Mesendoderm (in vitro differentiated cells): ENCODE measurements around the gene MED4.

ENCODE experiments used
- DNase-seq: peaks from one replicate; pipeline ENCODE4 v3.0.0; 2013
- H2AK5ac ChIP-seq: 2 replicates; pipeline ENCODE4 v1.6.1; 2013; ENCODE audit warnings: low read length, inconsistent platforms
- H2BK120ac ChIP-seq: 2 replicates; pipeline ENCODE4 v1.6.1; 2013; ENCODE audit warnings: low read depth, mild to moderate bottlenecking, low read length, moderate library complexity, mixed read lengths
- H2BK15ac ChIP-seq: replicated peaks from 2 replicates; pipeline ENCODE4 v1.6.1; 2013; ENCODE audit warnings: low read depth, mild to moderate bottlenecking, moderate library complexity
- H2BK5ac ChIP-seq: 2 replicates; pipeline ENCODE4 v1.6.1; 2013; ENCODE audit warnings: low read length, inconsistent platforms
- H3K18ac ChIP-seq: 2 replicates; pipeline ENCODE4 v1.6.1; 2013; ENCODE audit warnings: mild to moderate bottlenecking, low read length, mixed read lengths
- H3K23ac ChIP-seq: one replicate; pipeline ENCODE4 v1.6.1; 2013; ENCODE audit warnings: low read length
- H3K27ac ChIP-seq: 2 replicates; pipeline ENCODE4 v1.5.1; 2013; ENCODE audit warnings: low read depth, mild to moderate bottlenecking, inconsistent platforms, low read length, moderate library complexity
- H3K27me3 ChIP-seq: 2 replicates; pipeline ENCODE4 v1.6.1; 2013; ENCODE audit warnings: low read length, control low read depth, mild to moderate bottlenecking, inconsistent platforms; ENCODE audit not compliant: insufficient read depth, poor library complexity
- H3K36me3 ChIP-seq: 2 replicates; pipeline ENCODE4 v1.6.1; 2013; ENCODE audit warnings: low read length, inconsistent platforms; ENCODE audit not compliant: control insufficient read depth, insufficient read depth
- H3K4ac ChIP-seq: one replicate; pipeline ENCODE4 v1.6.1; 2013; ENCODE audit warnings: low read depth, mild to moderate bottlenecking, low read length, moderate library complexity
- H3K4me1 ChIP-seq: 2 replicates; pipeline ENCODE4 v1.6.1; 2013; ENCODE audit warnings: low read depth, low read length, inconsistent platforms; ENCODE audit not compliant: control insufficient read depth
- H3K4me2 ChIP-seq: 2 replicates; pipeline ENCODE4 v1.6.1; 2013; ENCODE audit warnings: low read length
- H3K4me3 ChIP-seq: 2 replicates; pipeline ENCODE4 v1.5.1; 2013; ENCODE audit warnings: mild to moderate bottlenecking, low read length
- H3K56ac ChIP-seq: one replicate; pipeline ENCODE4 v1.6.1; 2013; ENCODE audit warnings: low read length
- H3K79me1 ChIP-seq: 2 replicates; pipeline ENCODE4 v1.6.1; 2013; ENCODE audit warnings: low read length, inconsistent platforms
- H3K79me2 ChIP-seq: 2 replicates; pipeline ENCODE4 v1.6.1; 2013; ENCODE audit warnings: mild to moderate bottlenecking, low read length; ENCODE audit not compliant: control insufficient read depth, insufficient read depth
- H3K9ac ChIP-seq: 2 replicates; pipeline ENCODE4 v1.6.1; 2013; ENCODE audit warnings: low read length, inconsistent platforms
- H4K5ac ChIP-seq: one replicate; pipeline ENCODE4 v1.6.1; 2013; ENCODE audit warnings: low read length
- H4K8ac ChIP-seq: one replicate; pipeline ENCODE4 v1.6.1; 2013; ENCODE audit warnings: low read depth, mild to moderate bottlenecking, control low read depth, low read length, moderate library complexity
- WGBS: extraction: QIAGEN DNeasy Blood & Tissue Kit; methylation state at CpG from one replicate; pipeline ENCODE4 v1.1.7; 2013; ENCODE audit warnings: low lambda C conversion rate, missing lambda C conversion rate; ENCODE audit not compliant: insufficient coverage; ENCODE audit errors: extremely low coverage; 5-methylcytosine and 5-hydroxymethylcytosine counted together

MED4 gene

GRCh38 chr13:48086272-48086671 lies 8.6 kb downstream of the MED4 start:
- WGBS = no CpG with 5 or more reads among the region's 2 CpGs
- Histone ChIP-seq H3K56ac (no peak overlapping the region), H3K27ac (no peak overlapping the region), H3K27me3 (no peaks in the 10 kb centered on the region), H2AK5ac (no peak overlapping the region), H3K4me2 (no peak overlapping the region), H3K79me1 (peaks cover 1% of the 10 kb centered on the region), H3K23ac (no peak overlapping the region), H3K79me2 (peaks cover 16% of the 10 kb centered on the region), H3K4me1 (no peaks in the 10 kb centered on the region), H3K18ac (no peak overlapping the region), H3K4ac (no peak overlapping the region), H4K5ac (no peak overlapping the region), H3K9ac (no peak overlapping the region), H3K4me3 (no peak overlapping the region), H2BK5ac (no peak overlapping the region), H2BK15ac (no peak overlapping the region), H3K36me3 (peaks cover 2% of the 10 kb centered on the region), H2BK120ac (no peak overlapping the region), H4K8ac (no peak overlapping the region)
- DNase-seq = peak; percentile 70

GRCh38 chr13:48081739-48082138 lies 13.2 kb downstream of the MED4 start:
- no peak overlapping the region for H3K4me3 ChIP-seq
- no peaks in the 10 kb centered on the region for H3K79me1 ChIP-seq
- no peak overlapping the region for H3K4me2 ChIP-seq
- no peak overlapping the region for H2AK5ac ChIP-seq
- no peak overlapping the region for H3K27ac ChIP-seq
- no peaks in the 10 kb centered on the region for H3K27me3 ChIP-seq
- H2BK15ac ChIP-seq = no peak overlapping the region
- no peak overlapping the region for H2BK5ac ChIP-seq
- H3K9ac ChIP-seq = no peak overlapping the region
- no peak overlapping the region for H3K4ac ChIP-seq
- H3K79me2 ChIP-seq = no peaks in the 10 kb centered on the region
- H3K4me1 ChIP-seq = no peaks in the 10 kb centered on the region
- peaks cover 7% of the 10 kb centered on the region for H3K36me3 ChIP-seq
- H4K5ac ChIP-seq = no peak overlapping the region
- no peak overlapping the region for H4K8ac ChIP-seq
- H3K18ac ChIP-seq = no peak overlapping the region
- no peak overlapping the region for H3K23ac ChIP-seq
- H3K56ac ChIP-seq = no peak overlapping the region
- WGBS = 100% methylated on average over 2 of the region's 4 CpGs
- H2BK120ac ChIP-seq = no peak overlapping the region
- no peak for DNase-seq

- H3K27me3 ChIP-seq = no peaks in the 10 kb centered on the region
- no peak overlapping the region for H3K23ac ChIP-seq
- no peak overlapping the region for H3K9ac ChIP-seq
- WGBS = no CpG with 5 or more reads among the region's 2 CpGs
- H3K27ac ChIP-seq = no peak overlapping the region
- no peak overlapping the region for H2AK5ac ChIP-seq
- H3K79me2 ChIP-seq = no peaks in the 10 kb centered on the region
- no peak overlapping the region for H4K5ac ChIP-seq
- no peak overlapping the region for H3K4me2 ChIP-seq
- H3K18ac ChIP-seq = no peak overlapping the region
- peaks cover 9% of the 10 kb centered on the region for H3K36me3 ChIP-seq
- H3K79me1 ChIP-seq = no peaks in the 10 kb centered on the region
- H3K4ac ChIP-seq = no peak overlapping the region
- no peak overlapping the region for H4K8ac ChIP-seq
- H2BK120ac ChIP-seq = no peak overlapping the region
- H3K4me1 ChIP-seq = no peaks in the 10 kb centered on the region
- DNase-seq = peak; percentile 56
- no peak overlapping the region for H3K4me3 ChIP-seq
- H2BK15ac ChIP-seq = no peak overlapping the region
- no peak overlapping the region for H3K56ac ChIP-seq
- no peak overlapping the region for H2BK5ac ChIP-seq
Observed at GRCh38 chr13:48078251-48078656, 16.6 kb downstream of the MED4 start.

GRCh38 chr13:48074006-48074405 lies 20.9 kb downstream of the MED4 start:
- H2BK15ac ChIP-seq = no peak overlapping the region
- H2BK120ac ChIP-seq = no peak overlapping the region
- no peak overlapping the region for H3K4ac ChIP-seq
- H3K56ac ChIP-seq = no peak overlapping the region
- H2AK5ac ChIP-seq = no peak overlapping the region
- WGBS = no CpG with 5 or more reads among the region's 2 CpGs
- H4K8ac ChIP-seq = no peak overlapping the region
- no peaks in the 10 kb centered on the region for H3K4me1 ChIP-seq
- no peaks in the 10 kb centered on the region for H3K27me3 ChIP-seq
- H4K5ac ChIP-seq = no peak overlapping the region
- H3K79me1 ChIP-seq = no peaks in the 10 kb centered on the region
- no peak overlapping the region for H3K18ac ChIP-seq
- no peak overlapping the region for H3K23ac ChIP-seq
- no peak overlapping the region for H3K9ac ChIP-seq
- H3K36me3 ChIP-seq = peaks cover 11% of the 10 kb centered on the region
- no peak overlapping the region for H2BK5ac ChIP-seq
- no peak overlapping the region for H3K4me3 ChIP-seq
- no peak overlapping the region for H3K27ac ChIP-seq
- no peak for DNase-seq
- no peak overlapping the region for H3K4me2 ChIP-seq
- H3K79me2 ChIP-seq = no peaks in the 10 kb centered on the region

- H3K9ac ChIP-seq = no peak overlapping the region
- no peaks in the 10 kb centered on the region for H3K79me2 ChIP-seq
- no peak overlapping the region for H3K4me3 ChIP-seq
- no peak overlapping the region for H3K27ac ChIP-seq
- DNase-seq = no peak
- H4K5ac ChIP-seq = no peak overlapping the region
- peaks cover 7% of the 10 kb centered on the region for H3K36me3 ChIP-seq
- no peak overlapping the region for H3K4ac ChIP-seq
- H3K56ac ChIP-seq = no peak overlapping the region
- no peak overlapping the region for H4K8ac ChIP-seq
- H3K4me1 ChIP-seq = no peaks in the 10 kb centered on the region
- WGBS = no CpG with 5 or more reads among the region's 2 CpGs
- no peak overlapping the region for H3K18ac ChIP-seq
- H3K27me3 ChIP-seq = no peaks in the 10 kb centered on the region
- H2BK120ac ChIP-seq = no peak overlapping the region
- no peak overlapping the region for H2AK5ac ChIP-seq
- no peak overlapping the region for H2BK5ac ChIP-seq
- H3K79me1 ChIP-seq = no peaks in the 10 kb centered on the region
- no peak overlapping the region for H2BK15ac ChIP-seq
- no peak overlapping the region for H3K4me2 ChIP-seq
- no peak overlapping the region for H3K23ac ChIP-seq
Observed at GRCh38 chr13:48072787-48073186, 22.1 kb downstream of the MED4 start.

GRCh38 chr13:48072304-48072703 lies 22.6 kb downstream of the MED4 start:
- no peak overlapping the region for H4K5ac ChIP-seq
- no peaks in the 10 kb centered on the region for H3K79me1 ChIP-seq
- no peaks in the 10 kb centered on the region for H3K4me1 ChIP-seq
- H3K4ac ChIP-seq = no peak overlapping the region
- H2BK15ac ChIP-seq = no peak overlapping the region
- H3K9ac ChIP-seq = no peak overlapping the region
- H3K36me3 ChIP-seq = peaks cover 10% of the 10 kb centered on the region
- no peak overlapping the region for H2BK120ac ChIP-seq
- H3K56ac ChIP-seq = no peak overlapping the region
- H3K4me2 ChIP-seq = no peak overlapping the region
- WGBS = no CpG with 5 or more reads among the region's 3 CpGs
- no peaks in the 10 kb centered on the region for H3K79me2 ChIP-seq
- no peak overlapping the region for H3K27ac ChIP-seq
- H3K23ac ChIP-seq = no peak overlapping the region
- H4K8ac ChIP-seq = no peak overlapping the region
- H3K18ac ChIP-seq = no peak overlapping the region
- H2BK5ac ChIP-seq = no peak overlapping the region
- no peak overlapping the region for H3K4me3 ChIP-seq
- no peaks in the 10 kb centered on the region for H3K27me3 ChIP-seq
- H2AK5ac ChIP-seq = no peak overlapping the region
- no peak for DNase-seq
